Eye (tissue), 1 donor: ENCODE measurements around the gene EXD2.
"Not testable (repeated sequence)": the region's sequence is repeated elsewhere in the genome, so short reads cannot be mapped to it uniquely, and the experiment has no call there.

Source experiments
- DNase-seq: peaks from one replicate; pipeline ENCODE4 v3.0.0-alpha.2; 2015

The EXD2 gene

GRCh38 chr14:69191340-69192111, at the start of gene EXD2:
EXD2 (plus strand) TSS chr14:69191498; CDS start chr14:69209471, 17,973 bp downstream.
- DNase-seq = peak; percentile 95

GRCh38 chr14:69141550-69141949, 49.7 kb upstream of the EXD2 start:
- no peak for DNase-seq

- DNase-seq = no peak
Measured at GRCh38 chr14:69142101-69142500, 49.2 kb upstream of the EXD2 start.

GRCh38 chr14:69149461-69150244, 41.6 kb upstream of the EXD2 start:
- no peak for DNase-seq

GRCh38 chr14:69151458-69152180, 39.7 kb upstream of the EXD2 start:
- DNase-seq = peak; percentile 89

GRCh38 chr14:69152181-69152901, 39.0 kb upstream of the EXD2 start:
- DNase-seq = peak; percentile 76

GRCh38 chr14:69152902-69153151, 38.5 kb upstream of the EXD2 start, which contains the start of gene DCAF5:
DCAF5 (minus strand) TSS chr14:69153119; CDS start chr14:69152978, 141 bp downstream.
- DNase-seq = no peak

GRCh38 chr14:69153152-69153872, 38.0 kb upstream of the EXD2 start:
- peak; percentile 96 for DNase-seq

GRCh38 chr14:69153873-69154270, 37.4 kb upstream of the EXD2 start:
- DNase-seq = no peak

GRCh38 chr14:69154779-69155178, 36.5 kb upstream of the EXD2 start:
- peak; percentile 32 for DNase-seq

GRCh38 chr14:69156224-69156623, 35.1 kb upstream of the EXD2 start:
- DNase-seq = no peak

- DNase-seq = no peak
Measured at GRCh38 chr14:69161590-69161989, 29.7 kb upstream of the EXD2 start.

- not testable (repeated sequence) for DNase-seq
Measured at GRCh38 chr14:69165787-69166186, 25.5 kb upstream of the EXD2 start.

- DNase-seq = no peak
Measured at GRCh38 chr14:69170839-69171238, 20.5 kb upstream of the EXD2 start.

GRCh38 chr14:69171569-69171968, 19.7 kb upstream of the EXD2 start:
- DNase-seq = no peak

- no peak for DNase-seq
Measured at GRCh38 chr14:69175130-69175529, 16.2 kb upstream of the EXD2 start.

- no peak for DNase-seq
Measured at GRCh38 chr14:69181491-69181890, 9.8 kb upstream of the EXD2 start.

GRCh38 chr14:69182580-69182979, 8.7 kb upstream of the EXD2 start:
- DNase-seq = not testable (repeated sequence)

- no peak for DNase-seq
Measured at GRCh38 chr14:69183735-69184134, 7.6 kb upstream of the EXD2 start.

- DNase-seq = no peak
Measured at GRCh38 chr14:69190191-69190590, 1.1 kb upstream of the EXD2 start.

- no peak for DNase-seq
Measured at GRCh38 chr14:69193721-69194120, 2.4 kb downstream of the EXD2 start.

- no peak for DNase-seq
Measured at GRCh38 chr14:69199786-69200185, 8.5 kb downstream of the EXD2 start.
